Cardiac muscle cell (in vitro differentiated cells and primary cell): Measurements from ENCODE around the gene SLC39A5. TPM values are rescaled to one million over a fixed set of nuclear protein-coding genes. Genes with fewer than 3 reads are reported as not detected.
"Not testable (repeated sequence)": the region's sequence is repeated elsewhere in the genome, so short reads cannot be mapped to it uniquely, and the experiment has no call there.

ENCODE experiments used
- DNase-seq, 2 donors: peaks; one replicate each; pipeline versions ENCODE4 v3.0.0 to v3.0.0-alpha.2; 2010 to 2017; ENCODE audit warnings: low read depth in 1 of 2, low spot score in 1 of 2
- H3K27ac ChIP-seq: fragments of 200-600 bp; sonication (generic); 2 replicates; pipeline ENCODE4 v1.5.1; 2016
- H3K27me3 ChIP-seq: fragments of 200-600 bp; sonication (generic); 2 replicates; pipeline ENCODE4 v1.6.0; 2016; ENCODE audit warnings: control low read depth
- H3K36me3 ChIP-seq: fragments of 200-600 bp; sonication (generic); 2 replicates; pipeline ENCODE4 v1.5.1; 2016; ENCODE audit warnings: control low read depth
- H3K4me1 ChIP-seq: fragments of 200-600 bp; sonication (generic); 2 replicates; pipeline ENCODE4 v1.8.1; 2017; ENCODE audit warnings: low read depth, mild to moderate bottlenecking, mixed run types
- H3K4me3 ChIP-seq: fragments of 200-600 bp; sonication (generic); 2 replicates; pipeline ENCODE4 v1.5.1; 2016; ENCODE audit warnings: mild to moderate bottlenecking
- H3K9me3 ChIP-seq: fragments of 200-600 bp; sonication (generic); 2 replicates; pipeline ENCODE4 v1.5.1; 2017; ENCODE audit warnings: low read depth, mild to moderate bottlenecking, control low read depth
- polyA plus RNA-seq: library from polyadenylated mRNA; unstranded; fragments of >200 nt; fragmentation: Nextera tagmentation; extraction: Ambion mirVana; gene quantifications from 2 replicates; pipeline ENCODE4 v1.2.1, GENCODE V29; 2016
- total RNA-seq: library from RNA; depleted of rRNA; stranded (reverse); fragments of >200 nt; gene quantifications from 2 replicates; pipeline ENCODE4 v1.2.3, GENCODE V29; 2016
- TF ChIP-seq, protein P1 (sequence below): IDR thresholded peaks from 2 replicates; pipeline ENCODE4 v1.5.1; 2012; ENCODE audit warnings: low read depth, mild to moderate bottlenecking, low read length

SLC39A5 gene
- total and polyA plus RNA-seq, 2 experiments from 2014 or later, result 1.0 TPM; not detected in 1

DNA sequence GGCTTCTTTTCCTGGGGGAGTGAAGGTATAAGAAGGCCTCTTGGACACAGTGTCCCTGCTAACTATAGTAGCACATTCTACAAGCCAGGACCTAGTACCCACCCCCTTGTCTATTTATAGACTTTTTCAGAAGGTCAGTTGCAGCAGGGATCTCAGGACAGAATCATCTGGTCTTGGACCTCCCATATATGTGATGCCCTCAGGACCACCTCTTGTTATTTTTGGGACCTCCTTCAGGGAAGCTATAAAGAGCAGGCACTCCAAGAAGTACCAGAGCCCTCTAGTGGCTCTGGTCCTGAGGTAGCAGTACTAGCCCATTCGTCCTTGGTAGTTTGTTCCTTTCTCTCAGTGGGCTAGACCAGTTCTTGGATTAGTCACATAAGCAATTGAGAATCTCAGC lies 41.2 kb downstream of the SLC39A5 start:
- H3K36me3 ChIP-seq, result peaks cover 39% of the 10 kb centered on the region
- TF ChIP-seq, protein P1, sequence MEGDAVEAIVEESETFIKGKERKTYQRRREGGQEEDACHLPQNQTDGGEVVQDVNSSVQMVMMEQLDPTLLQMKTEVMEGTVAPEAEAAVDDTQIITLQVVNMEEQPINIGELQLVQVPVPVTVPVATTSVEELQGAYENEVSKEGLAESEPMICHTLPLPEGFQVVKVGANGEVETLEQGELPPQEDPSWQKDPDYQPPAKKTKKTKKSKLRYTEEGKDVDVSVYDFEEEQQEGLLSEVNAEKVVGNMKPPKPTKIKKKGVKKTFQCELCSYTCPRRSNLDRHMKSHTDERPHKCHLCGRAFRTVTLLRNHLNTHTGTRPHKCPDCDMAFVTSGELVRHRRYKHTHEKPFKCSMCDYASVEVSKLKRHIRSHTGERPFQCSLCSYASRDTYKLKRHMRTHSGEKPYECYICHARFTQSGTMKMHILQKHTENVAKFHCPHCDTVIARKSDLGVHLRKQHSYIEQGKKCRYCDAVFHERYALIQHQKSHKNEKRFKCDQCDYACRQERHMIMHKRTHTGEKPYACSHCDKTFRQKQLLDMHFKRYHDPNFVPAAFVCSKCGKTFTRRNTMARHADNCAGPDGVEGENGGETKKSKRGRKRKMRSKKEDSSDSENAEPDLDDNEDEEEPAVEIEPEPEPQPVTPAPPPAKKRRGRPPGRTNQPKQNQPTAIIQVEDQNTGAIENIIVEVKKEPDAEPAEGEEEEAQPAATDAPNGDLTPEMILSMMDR, result peak; percentile 53

DNA sequence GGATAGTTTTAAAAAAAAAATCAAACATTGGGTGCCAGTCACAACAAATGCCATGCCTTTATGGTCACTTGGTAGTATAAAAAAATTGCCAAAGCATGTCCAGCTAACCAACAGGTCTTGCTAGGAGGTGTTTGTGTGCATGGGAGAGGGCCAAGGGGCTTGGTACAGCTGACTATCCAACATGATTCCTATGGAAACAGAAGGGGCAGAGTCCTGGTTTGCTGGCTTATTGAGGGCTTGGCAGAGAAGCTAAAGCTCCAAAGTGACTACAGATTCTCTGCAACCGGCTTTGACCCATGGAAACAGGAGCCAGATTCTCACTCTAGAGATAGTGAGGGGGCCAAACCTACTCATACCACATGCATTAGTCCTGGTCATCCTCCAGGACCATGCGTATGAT lies 42.6 kb downstream of the SLC39A5 start:
- H3K36me3 ChIP-seq, result peaks cover 49% of the 10 kb centered on the region
- peak overlapping the region; percentile 96 for H3K27ac ChIP-seq
- DNase-seq, H3K9me3 ChIP-seq, H3K4me3 ChIP-seq, H3K27me3 ChIP-seq: not testable (repeated sequence)
- H3K4me1 ChIP-seq, result peaks cover 18% of the 10 kb centered on the region

More for the DNA sequence above, 41.2 kb downstream of the SLC39A5 start:
- Histone ChIP-seq H3K4me1 (peaks cover 18% of the 10 kb centered on the region), H3K27me3 (no peaks in the 10 kb centered on the region), H3K27ac (peak overlapping the region; percentile 96), H3K4me3 (no peak overlapping the region), H3K9me3 (no peaks in the 10 kb centered on the region)
- peak; percentile 38 to 89 for DNase-seq

DNA sequence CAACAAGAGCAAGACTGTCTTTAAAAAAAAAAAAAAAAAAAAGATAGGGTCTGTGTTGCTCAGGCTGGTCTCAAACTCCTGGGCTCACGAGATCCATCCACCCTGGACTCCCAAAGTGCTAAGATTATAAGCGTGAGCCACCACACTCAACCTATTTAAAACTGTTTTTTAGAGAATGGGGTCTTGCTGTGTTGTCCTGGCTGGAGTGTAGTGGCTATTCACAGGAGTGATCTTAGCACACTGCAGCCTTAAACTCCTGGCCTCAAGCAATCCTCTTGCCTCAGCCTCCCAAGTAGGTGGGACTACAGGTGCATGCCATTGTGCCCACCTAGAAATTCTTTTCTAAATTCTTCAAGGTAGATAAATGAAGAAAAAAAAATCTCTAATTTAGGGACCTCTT lies 44.4 kb downstream of the SLC39A5 start:
- TF ChIP-seq, protein P1, result no peak
- Histone ChIP-seq H3K27me3 (no peaks in the 10 kb centered on the region), H3K4me3 (no peak overlapping the region), H3K36me3 (peaks cover 65% of the 10 kb centered on the region), H3K9me3 (no peaks in the 10 kb centered on the region), H3K27ac (no peak overlapping the region), H3K4me1 (peaks cover 18% of the 10 kb centered on the region)
- DNase-seq, result no peak

DNA sequence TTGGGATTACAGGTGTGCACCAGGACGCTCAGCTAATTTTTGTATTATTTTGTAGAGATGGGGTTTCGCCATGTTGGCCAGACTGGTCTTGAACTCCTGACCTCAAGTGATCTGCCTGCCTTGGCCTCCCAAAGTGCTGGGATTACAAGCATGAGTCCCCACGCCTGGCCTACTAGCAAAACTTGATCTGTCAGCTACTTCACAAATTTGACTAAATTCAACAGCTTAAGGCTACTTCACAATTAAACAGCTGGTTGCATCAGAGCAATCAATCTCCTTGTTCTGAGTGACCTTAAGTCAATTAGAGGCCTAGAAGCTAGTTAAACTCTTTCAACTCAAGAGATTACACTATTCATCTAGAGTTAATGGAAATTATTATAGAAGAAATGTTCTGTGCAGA lies 49.1 kb downstream of the SLC39A5 start:
- no peak overlapping the region for H3K27ac ChIP-seq
- no peaks in the 10 kb centered on the region for H3K9me3 ChIP-seq
- no peak for DNase-seq
- peaks cover 89% of the 10 kb centered on the region for H3K36me3 ChIP-seq
- no peak overlapping the region for H3K4me3 ChIP-seq
- H3K27me3 ChIP-seq, result no peaks in the 10 kb centered on the region
- H3K4me1 ChIP-seq, result no peaks in the 10 kb centered on the region
- TF ChIP-seq, protein P1, result no peak

DNA sequence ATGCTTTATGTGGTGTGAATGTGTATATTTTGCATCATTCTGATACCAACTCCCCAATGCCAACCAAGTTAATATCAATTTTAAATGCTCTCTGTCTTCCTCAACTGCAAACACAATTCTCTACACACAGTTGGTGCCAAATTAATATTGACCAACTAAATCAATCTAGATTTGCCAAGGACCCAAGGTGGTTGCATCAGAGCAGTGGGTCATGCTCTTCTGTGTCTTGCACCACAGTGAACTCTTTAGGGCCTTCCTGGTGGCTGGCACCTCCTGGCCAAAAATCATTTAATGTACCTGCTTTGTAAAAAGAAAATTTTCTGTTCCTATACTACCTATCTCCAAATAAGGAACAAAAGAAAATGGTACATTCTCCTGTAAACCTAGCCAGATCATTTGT lies 51.0 kb downstream of the SLC39A5 start:
- Histone ChIP-seq H3K27ac (no peak overlapping the region), H3K9me3 (no peaks in the 10 kb centered on the region), H3K36me3 (peaks cover 84% of the 10 kb centered on the region), H3K4me3 (no peak overlapping the region), H3K27me3 (no peaks in the 10 kb centered on the region), H3K4me1 (no peaks in the 10 kb centered on the region)
- TF ChIP-seq, protein P1, result no peak
- no peak for DNase-seq

DNA sequence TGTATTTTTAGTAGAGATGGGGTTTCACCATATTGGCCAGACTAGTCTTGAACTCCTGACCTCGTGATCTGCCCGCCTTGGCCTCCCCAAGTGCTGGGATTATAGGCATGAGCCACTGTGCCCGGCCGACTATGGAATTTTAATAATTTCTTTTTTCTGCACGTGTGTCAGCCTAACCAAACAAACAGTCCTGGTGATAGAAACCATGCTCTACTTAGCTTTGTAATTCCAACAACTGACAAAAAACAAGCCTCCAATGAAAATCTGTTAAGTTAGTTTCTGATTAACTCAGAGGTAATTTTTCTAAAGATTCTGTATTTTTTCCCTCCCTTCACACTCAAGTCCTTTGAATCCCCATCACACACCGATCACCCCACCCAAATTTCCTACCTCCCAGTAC lies 52.2 kb downstream of the SLC39A5 start:
- no peak for DNase-seq
- no peaks in the 10 kb centered on the region for H3K4me1 ChIP-seq
- H3K36me3 ChIP-seq, result peaks cover 79% of the 10 kb centered on the region
- H3K27me3 ChIP-seq, result no peaks in the 10 kb centered on the region
- no peak overlapping the region for H3K4me3 ChIP-seq
- TF ChIP-seq, protein P1, result no peak
- no peak overlapping the region for H3K27ac ChIP-seq
- no peaks in the 10 kb centered on the region for H3K9me3 ChIP-seq
